Endothelial cell of umbilical vein (primary cell): ENCODE results near the gene PLB1.

Experiments used
- MYC ChIP-seq: IDR thresholded peaks from one replicate; pipeline ENCODE4 v1.6.1; 2011; ENCODE audit warnings: mild to moderate bottlenecking, low read depth, low read length
- POLR2A ChIP-seq: IDR thresholded peaks from 2 replicates; pipeline ENCODE4 v1.6.1; 2012; ENCODE audit warnings: low read depth, mild to moderate bottlenecking, control low read depth, low read length
- TF ChIP-seq, protein P1 (sequence below), 2 donors: IDR thresholded peaks; 1 replicate in 1 of 2; 2 replicates in 1 of 2; pipeline ENCODE4 v1.5.1; 2011; ENCODE audit warnings: low read length in 2 of 2, mild to moderate bottlenecking in 2 of 2, moderate library complexity in 2 of 2, control low read depth in 1 of 2, inconsistent platforms in 1 of 2, low read depth in 1 of 2; ENCODE audit not compliant: insufficient read depth in 1 of 2; ENCODE audit errors: extremely low read depth in 1 of 2

DNA sequence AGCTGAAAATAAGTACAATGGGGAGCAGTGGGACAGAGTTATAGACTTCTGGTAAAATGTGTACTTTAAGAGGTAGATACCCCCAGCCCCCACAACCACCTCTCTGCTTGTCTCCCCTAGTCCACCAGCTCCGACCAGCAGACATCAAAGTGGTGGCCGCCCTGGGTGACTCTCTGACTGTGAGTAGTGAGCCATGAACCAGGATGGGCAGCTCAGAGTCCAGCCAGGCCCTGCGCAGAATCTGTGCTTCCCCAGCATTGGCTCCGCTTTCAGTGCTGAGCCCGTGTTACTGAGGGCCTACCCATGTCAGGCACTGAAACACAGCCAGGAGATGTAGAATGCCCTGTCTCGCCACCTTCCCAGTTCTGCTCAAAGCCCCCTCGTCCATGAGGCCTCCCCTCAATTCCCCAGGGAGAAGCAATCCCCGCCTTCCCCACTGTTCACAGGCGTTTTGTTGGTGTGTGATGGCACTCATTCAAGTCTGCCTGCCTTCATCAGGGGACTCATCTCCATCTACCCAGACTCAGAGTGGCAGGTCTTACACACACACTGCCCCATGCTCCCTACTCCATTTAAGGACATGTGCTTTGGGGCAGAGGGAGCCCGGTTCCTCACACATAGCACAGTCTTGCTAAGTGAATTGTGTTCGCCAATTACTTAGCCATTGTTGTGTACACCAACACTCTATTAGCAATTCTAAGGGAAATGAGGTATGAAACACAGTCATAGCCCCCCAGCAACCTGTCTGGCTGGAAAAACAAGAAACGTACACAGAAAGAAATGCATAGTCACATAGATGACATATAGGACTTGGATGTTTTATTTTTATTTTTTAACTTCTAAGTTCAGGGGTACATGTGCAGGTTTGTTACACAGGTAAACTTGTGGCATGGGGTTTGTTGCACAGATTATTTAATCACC, 122.6 kb downstream of the PLB1 start:
- TF ChIP-seq, protein P1, sequence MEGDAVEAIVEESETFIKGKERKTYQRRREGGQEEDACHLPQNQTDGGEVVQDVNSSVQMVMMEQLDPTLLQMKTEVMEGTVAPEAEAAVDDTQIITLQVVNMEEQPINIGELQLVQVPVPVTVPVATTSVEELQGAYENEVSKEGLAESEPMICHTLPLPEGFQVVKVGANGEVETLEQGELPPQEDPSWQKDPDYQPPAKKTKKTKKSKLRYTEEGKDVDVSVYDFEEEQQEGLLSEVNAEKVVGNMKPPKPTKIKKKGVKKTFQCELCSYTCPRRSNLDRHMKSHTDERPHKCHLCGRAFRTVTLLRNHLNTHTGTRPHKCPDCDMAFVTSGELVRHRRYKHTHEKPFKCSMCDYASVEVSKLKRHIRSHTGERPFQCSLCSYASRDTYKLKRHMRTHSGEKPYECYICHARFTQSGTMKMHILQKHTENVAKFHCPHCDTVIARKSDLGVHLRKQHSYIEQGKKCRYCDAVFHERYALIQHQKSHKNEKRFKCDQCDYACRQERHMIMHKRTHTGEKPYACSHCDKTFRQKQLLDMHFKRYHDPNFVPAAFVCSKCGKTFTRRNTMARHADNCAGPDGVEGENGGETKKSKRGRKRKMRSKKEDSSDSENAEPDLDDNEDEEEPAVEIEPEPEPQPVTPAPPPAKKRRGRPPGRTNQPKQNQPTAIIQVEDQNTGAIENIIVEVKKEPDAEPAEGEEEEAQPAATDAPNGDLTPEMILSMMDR (IDR thresholded peaks at IDR 0.05; ENCODE audit: extremely low read depth in 1 of 2, insufficient read depth in 1 of 2, low read depth in 1 of 2, low read length in 2 of 2), result no peak
- TF ChIP-seq MYC, result no peak
- TF ChIP-seq POLR2A, result no peak
